NCI-H1105 treated with DMSO at 0.1 percent for 48 hours (cell line): ENCODE data around the gene ABCA1.
"Not testable (repeated sequence)": the region's sequence is repeated elsewhere in the genome, so short reads cannot be mapped to it uniquely, and the experiment has no call there.

ENCODE experiments used
- DNase-seq: peaks from one replicate; lab custom pipeline; 2025; lab: John Stamatoyannopoulos, UW

The ABCA1 gene

GRCh38 chr9:104795082-104795481, 132.9 kb downstream of the ABCA1 start:
- no peak for DNase-seq

- no peak for DNase-seq
Measured at GRCh38 chr9:104794070-104794469, 133.9 kb downstream of the ABCA1 start.

- no peak for DNase-seq
Measured at GRCh38 chr9:104788251-104788650, 139.7 kb downstream of the ABCA1 start.

- no peak for DNase-seq
Measured at GRCh38 chr9:104787306-104788015, 140.5 kb downstream of the ABCA1 start.

DNA sequence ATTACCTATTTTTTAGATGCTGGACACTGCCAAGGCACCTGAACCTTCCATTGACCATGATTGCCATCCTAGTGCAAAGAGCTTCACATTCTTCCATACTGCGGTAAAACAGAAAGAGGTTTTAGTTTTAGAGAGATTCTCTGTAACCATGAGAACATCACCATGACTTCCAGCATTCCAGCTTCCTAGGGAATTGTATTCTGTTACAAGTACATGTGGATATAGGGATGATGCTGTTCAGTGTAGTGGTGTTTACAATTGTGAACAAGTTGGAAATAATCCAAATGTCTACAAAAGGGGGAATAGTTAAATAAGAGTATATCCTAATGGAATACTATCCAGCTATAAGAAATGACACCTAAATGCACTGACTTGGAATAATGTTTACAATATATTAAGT, 141.7 kb downstream of the ABCA1 start:
- no peak for DNase-seq

DNA sequence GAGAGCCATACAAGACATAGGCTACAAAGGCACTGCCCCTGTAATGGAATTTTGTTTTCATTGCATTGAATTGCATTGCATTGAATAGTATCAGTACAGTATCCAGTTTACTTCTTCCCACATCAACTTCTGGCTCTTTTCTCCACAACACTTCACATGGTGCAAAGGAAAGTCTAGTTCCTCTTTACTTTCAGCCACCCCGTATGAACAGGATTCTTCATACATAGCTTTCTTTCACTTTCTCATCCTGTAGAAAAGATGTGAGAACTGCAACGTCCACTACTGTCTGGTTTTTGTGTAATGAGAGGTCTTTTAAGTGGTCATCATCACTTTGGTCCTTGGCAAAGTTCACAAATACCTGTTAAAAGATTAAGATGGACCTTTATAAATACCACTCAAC, 143.9 kb downstream of the ABCA1 start:
- DNase-seq = no peak

DNA sequence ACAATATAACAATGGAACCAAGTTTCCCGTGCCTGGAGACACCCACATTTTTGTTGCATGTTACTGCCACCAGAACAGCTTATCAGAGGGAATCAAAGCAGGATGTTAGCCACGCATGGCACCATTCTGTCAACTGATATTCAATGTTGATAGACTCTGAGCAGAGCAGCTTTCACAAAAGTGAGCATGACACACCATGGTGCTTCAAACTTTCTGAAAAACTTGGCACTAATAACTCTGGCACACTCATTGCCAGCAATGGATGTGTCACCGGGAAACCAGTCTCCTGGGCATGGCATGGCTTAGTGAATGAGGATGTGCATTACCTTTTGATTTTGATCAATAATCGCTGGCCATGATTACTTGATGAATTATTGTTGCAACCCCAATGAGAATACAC, 144.4 kb downstream of the ABCA1 start:
- no peak for DNase-seq

DNA sequence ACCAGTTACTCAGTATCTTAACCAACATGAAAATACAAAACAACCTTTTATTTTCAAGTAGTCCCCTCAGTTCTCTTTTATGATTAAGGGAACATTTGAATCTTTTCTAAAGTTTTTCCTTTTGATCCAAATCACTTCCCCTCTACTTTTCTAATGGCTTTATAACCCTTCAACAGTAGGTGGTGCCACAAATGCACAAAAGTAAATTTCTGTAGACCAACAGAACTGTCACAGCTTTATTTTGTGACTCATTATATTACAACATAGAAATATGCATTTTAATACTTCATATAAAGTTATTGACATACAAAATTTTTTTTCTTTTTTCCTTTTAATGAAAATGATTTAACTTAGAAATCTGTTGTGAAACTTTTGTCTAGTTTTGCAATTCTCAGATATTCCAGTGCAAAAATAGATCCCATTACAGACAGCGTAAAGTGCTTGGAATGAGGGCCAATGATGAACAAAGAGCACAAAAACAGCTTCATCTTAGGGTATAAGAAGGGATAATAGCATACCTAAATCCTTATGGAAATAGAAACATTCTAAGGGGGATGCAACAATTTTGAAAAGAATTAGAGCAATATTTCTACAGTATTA, 147.1 kb downstream of the ABCA1 start:
- peak; percentile 18 for DNase-seq

GRCh38 chr9:104779946-104780535, 147.9 kb downstream of the ABCA1 start:
- no peak for DNase-seq

DNA sequence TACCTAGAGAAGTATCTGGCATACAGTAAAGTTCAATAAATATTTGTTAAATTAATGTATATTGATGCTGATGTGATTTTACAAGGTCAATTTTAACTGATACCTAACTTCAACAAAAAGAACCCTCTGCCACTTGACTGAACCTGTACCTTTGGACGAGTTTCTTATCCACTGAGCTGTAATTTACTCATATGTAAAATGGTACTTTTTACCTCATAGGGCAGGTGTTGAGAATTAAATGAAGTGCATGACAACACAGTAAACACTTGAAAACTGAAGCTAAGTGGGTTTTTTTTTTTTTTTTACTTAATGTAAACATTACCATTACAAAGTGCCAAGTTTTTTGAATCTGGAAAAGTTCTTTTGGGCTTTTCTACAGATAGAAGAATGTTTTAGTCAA, 148.6 kb downstream of the ABCA1 start:
- DNase-seq = peak; percentile 69

GRCh38 chr9:104778802-104779201, 149.2 kb downstream of the ABCA1 start:
- no peak for DNase-seq

DNA sequence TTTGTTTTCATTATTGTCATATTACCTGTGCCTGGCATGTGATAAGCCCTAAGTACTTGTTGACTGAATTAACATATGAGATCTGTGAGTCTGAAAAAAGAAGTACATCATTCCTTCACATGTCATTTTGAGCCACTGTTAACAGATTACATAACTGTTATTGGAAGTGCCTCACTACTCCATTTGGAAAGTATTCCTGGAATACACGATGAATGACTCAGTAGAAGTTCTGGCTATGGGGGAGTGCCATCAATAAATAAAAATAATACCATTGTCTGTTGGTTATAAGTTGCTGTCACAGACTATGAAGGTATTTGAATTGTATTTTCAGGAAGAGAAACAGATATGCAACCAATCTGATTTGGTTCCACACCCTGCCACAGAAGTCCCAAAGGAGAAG, 151.2 kb downstream of the ABCA1 start:
- no peak for DNase-seq

- DNase-seq = no peak
Measured at GRCh38 chr9:104775976-104776375, 152.0 kb downstream of the ABCA1 start.

DNA sequence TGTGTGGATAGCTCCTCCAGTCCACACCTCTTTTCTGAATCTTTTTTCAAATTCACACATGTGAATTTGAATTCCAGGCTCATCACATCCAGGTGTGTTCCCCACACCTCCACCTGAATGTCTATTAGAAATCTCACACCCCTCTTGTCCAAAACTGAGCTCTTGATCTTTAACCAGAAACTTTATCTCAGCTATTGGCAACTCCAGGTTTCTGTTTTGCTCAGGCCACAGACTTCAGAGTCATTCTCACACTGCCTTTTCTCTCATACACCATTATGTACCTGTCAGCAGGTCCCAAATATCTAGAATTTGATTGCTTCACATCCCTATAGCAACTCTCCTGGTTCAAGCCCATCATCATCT, 152.4 kb downstream of the ABCA1 start:
- DNase-seq = no peak

GRCh38 chr9:104774831-104775573, 153.0 kb downstream of the ABCA1 start:
- no peak for DNase-seq

GRCh38 chr9:104774132-104774531, 153.8 kb downstream of the ABCA1 start:
- DNase-seq = no peak

DNA sequence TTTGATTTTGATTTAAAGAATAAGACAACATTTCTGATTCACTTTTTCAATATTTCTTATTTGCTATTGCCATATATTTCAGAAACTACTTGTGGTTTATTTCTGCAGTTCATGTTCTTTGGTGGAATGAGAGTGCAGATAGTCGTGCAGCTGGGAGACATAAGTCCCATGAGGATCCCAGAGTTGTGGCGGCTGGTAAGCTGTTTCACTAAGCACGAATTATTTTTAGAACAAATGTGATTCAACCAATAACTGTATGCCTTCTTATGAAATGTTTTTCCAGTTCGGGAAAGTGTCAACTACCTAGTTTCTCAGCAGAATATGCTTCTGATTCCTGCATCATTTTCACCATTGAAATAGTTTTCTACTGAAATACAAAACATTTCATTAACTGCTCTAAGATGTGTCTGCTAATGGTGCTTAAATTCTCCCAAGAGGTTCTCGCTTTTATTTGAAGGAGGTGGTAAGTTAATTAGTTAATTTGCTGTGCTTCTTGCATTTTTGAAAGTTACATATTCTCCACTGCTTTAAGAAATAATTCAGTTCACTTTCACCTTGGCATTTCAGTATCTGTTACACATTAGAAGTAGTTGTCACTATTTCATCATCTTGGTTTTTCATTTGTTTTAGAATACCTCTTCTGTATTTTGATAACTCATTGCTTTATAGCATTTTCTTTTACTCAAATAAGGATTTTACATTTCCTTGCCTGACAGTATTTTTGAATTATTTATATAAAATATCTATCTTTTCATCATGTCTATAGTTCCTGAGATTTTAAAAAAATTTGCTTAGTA, 155.0 kb downstream of the ABCA1 start:
- no peak for DNase-seq

DNA sequence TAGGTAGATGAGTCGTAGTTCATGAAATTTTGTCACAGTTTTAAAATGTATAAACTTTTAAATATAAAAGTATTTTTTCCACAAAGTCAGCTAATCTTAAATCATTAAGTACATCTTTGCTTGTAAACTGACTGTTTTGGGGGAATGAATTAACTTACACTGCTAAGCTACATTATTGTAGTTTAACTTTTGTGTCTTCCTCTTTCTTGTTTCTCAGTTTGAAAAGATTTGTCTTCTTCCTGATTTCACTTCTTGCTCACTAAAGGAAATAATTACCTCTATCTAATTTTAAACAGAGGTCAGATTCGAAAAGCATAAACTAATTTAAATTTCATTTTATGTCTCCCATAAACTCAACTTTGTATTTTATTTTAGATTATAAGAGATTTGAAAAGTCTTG, 158.3 kb downstream of the ABCA1 start:
- DNase-seq = no peak

DNA sequence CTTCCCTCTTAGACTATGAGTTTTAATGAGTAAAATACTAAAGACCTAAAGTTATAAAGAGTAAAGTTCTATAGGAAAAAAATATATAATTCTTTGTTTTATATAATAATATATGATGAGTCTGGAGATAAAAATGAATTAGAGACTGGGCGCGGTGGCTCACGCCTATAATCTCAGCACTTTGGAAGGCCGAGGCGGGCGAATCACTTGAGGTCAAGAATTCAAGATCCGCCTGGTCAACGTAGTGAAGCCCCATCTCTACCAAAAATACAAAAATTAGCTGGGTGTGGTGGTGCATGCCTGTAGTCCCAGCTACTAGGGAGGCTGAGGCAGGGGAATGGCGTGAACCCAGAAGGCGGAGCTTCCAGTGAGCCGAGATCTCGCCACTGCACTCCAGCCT, 158.9 kb downstream of the ABCA1 start:
- DNase-seq = not testable (repeated sequence)

GRCh38 chr9:104767507-104767906, 160.4 kb downstream of the ABCA1 start:
- DNase-seq = peak; percentile 21

DNA sequence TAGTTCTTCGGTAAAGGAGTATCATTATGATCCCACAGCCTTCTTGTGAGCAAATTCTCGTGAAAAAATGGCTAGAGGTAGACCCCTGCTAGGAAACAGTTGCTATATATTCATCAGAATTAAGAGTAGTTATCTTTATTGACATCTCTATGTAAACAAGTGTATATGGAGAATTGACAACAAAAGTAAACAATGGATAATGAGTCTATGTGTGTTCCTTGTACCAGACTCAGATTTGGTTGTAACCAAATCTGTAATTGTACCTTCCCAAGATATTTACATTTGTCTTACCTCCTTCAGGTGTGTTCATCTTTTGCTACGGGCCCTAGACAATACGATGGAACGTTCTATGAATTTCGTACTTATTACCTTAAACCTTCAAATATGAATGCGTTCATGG, 161.9 kb downstream of the ABCA1 start:
- DNase-seq = no peak

- DNase-seq = no peak
Measured at GRCh38 chr9:104765138-104765537, 162.8 kb downstream of the ABCA1 start.
